HepG2 (cell line): ENCODE measurements around the gene SAE1. TPM values are rescaled to one million over a fixed set of nuclear protein-coding genes. Genes with fewer than 3 reads are reported as not detected.

Experiments used
- ARHGAP35 ChIP-seq: sonication (generic); formaldehyde crosslinking; IDR thresholded peaks from 2 replicates; pipeline ENCODE4 v1.9.0; 2022; ENCODE audit warnings: mild to moderate bottlenecking, inconsistent platforms, moderate library complexity, missing genetic modification reagents, borderline replicate concordance
- BHLHE40 ChIP-seq: IDR thresholded peaks from 2 replicates; pipeline ENCODE4 v1.6.1; 2011; ENCODE audit warnings: low read length, improper control_type of control experiment
- CEBPG ChIP-seq: IDR thresholded peaks from 2 replicates; pipeline ENCODE4 v1.6.1; 2016
- ERF ChIP-seq: IDR thresholded peaks from 2 replicates; pipeline ENCODE4 v1.6.1; 2018; ENCODE audit warnings: missing biosample characterization, missing genetic modification reagents
- FOXP1 ChIP-seq, 2 experiments: fragments of 450-650 bp in 1 of 2; IDR thresholded peaks; 2 replicates each; pipeline ENCODE4 v1.6.1; 2017 to 2018; ENCODE audit warnings: antibody characterized with exemption in 1 of 2
- HMG20A ChIP-seq: IDR thresholded peaks from 2 replicates; pipeline ENCODE4 v1.6.1; 2016; ENCODE audit warnings: borderline replicate concordance
- HMGXB4 ChIP-seq, 2 experiments: sonication (generic) in 1 of 2; formaldehyde crosslinking in 1 of 2; IDR thresholded peaks; 2 replicates each; pipeline versions ENCODE4 v1.4.0 to v1.6.1; 2018 to 2020; ENCODE audit warnings: missing genetic modification reagents in 2 of 2, borderline replicate concordance in 1 of 2, low read depth in 1 of 2, mild to moderate bottlenecking in 1 of 2, missing biosample characterization in 1 of 2
- JARID2 ChIP-seq: sonication (generic); formaldehyde crosslinking; IDR thresholded peaks from 2 replicates; pipeline ENCODE4 v1.8.1; 2023; ENCODE audit warnings: missing genetic modification reagents, inconsistent platforms; ENCODE audit not compliant: insufficient replicate concordance
- POGK ChIP-seq: sonication (generic); formaldehyde crosslinking; conservative IDR thresholded peaks from 2 replicates; pipeline ENCODE4 v1.8.0; 2022; ENCODE audit warnings: mild to moderate bottlenecking, moderate library complexity, missing genetic modification reagents
- SAP130 ChIP-seq: IDR thresholded peaks from 2 replicates; pipeline ENCODE4 v1.6.1; 2016; ENCODE audit warnings: low read depth
- TP53 ChIP-seq: sonication (generic); formaldehyde crosslinking; conservative IDR thresholded peaks from 2 replicates; pipeline ENCODE4 v1.4.0; 2020; ENCODE audit warnings: missing genetic modification reagents
- ZHX1 ChIP-seq: sonication (generic); formaldehyde crosslinking; IDR thresholded peaks from 2 replicates; pipeline ENCODE4 v1.8.1; 2022; ENCODE audit warnings: low read depth, mild to moderate bottlenecking, missing genetic modification reagents
- ZNF17 ChIP-seq: sonication (generic); formaldehyde crosslinking; IDR thresholded peaks from 2 replicates; pipeline ENCODE4 v1.5.0; 2020; ENCODE audit warnings: mild to moderate bottlenecking, missing genetic modification reagents
- ZNF501 ChIP-seq: sonication (generic); formaldehyde crosslinking; IDR thresholded peaks from 2 replicates; pipeline ENCODE4 v1.5.1; 2020; ENCODE audit warnings: mild to moderate bottlenecking, moderate library complexity, missing genetic modification reagents
- ZNF574 ChIP-seq: sonication (generic); formaldehyde crosslinking; IDR thresholded peaks from 2 replicates; pipeline ENCODE4 v1.4.0; 2020; ENCODE audit warnings: missing genetic modification reagents
- ZNF639 ChIP-seq: conservative IDR thresholded peaks from 2 replicates; pipeline ENCODE4 v1.6.1; 2018; ENCODE audit warnings: missing genetic modification reagents
- ZNF740 ChIP-seq: sonication (generic); formaldehyde crosslinking; IDR thresholded peaks from 2 replicates; pipeline ENCODE4 v1.4.0; 2020; ENCODE audit warnings: missing genetic modification reagents
- polyA plus RNA-seq, 8 experiments: library from polyadenylated mRNA; depleted of rRNA in 3 of 8; stranded (reverse) in 7 of 8; unstranded in 1 of 8; fragments of >200 nt; fragmentation: Illumina TruSeq in 4 of 8; extraction: Trizol in 4 of 8; gene quantifications; 2 replicates each; pipeline versions ENCODE4 v1.2.1 to v1.2.3, GENCODE V29; 2011 to 2016; ENCODE audit warnings: low read depth in 4 of 8, missing spikeins in 1 of 8, mixed read lengths in 1 of 8; ENCODE audit not compliant: insufficient read depth in 1 of 8
- total RNA-seq, 5 experiments: library from RNA; depleted of rRNA; stranded (reverse); fragments of >200 nt; fragmentation: Illumina TruSeq; extraction: Trizol; gene quantifications; 2 replicates each; pipeline ENCODE4 v1.2.3, GENCODE V29; 2016; ENCODE audit warnings: low read depth in 1 of 5

The SAE1 gene
- total and polyA plus RNA-seq, 2 of the 13 experiments (the other 11 are each of a cell fraction or from before 2014, with no cell fraction given), result 87.6 to 197 TPM

GRCh38 chr19:47230054-47230920 is 99.7 kb downstream of the SAE1 start (continued):
- no peak for TF ChIP-seq JARID2 (CRISPR knock-in tag)
- TF ChIP-seq CEBPG (CRISPR knock-in tag), result no peak
- peak; percentile 89 for TF ChIP-seq ZNF740
- TF ChIP-seq ZHX1, result no peak
- peak in 1 of 2 experiments; percentile 47; a peak in 2 of 4 replicates for TF ChIP-seq HMGXB4 (CRISPR knock-in tag; IDR thresholded peaks at IDR 0.05; ENCODE audit: borderline replicate concordance in 1 of 2, low read depth in 1 of 2)
- TF ChIP-seq ZNF501 (CRISPR knock-in tag), result peak; percentile 1; the same call in 1 of the 2 replicates
- no peak for TF ChIP-seq ZNF639
- TF ChIP-seq BHLHE40, result 0 out of 2 replicates have a peak, but pooled peaks have one; percentile 30
- TF ChIP-seq SAP130 (CRISPR knock-in tag), result peak; percentile 70
- TF ChIP-seq TP53, result peak; percentile 68; the same call in 1 of the 2 replicates
- TF ChIP-seq POGK (CRISPR knock-in tag), result peak; percentile 67
- TF ChIP-seq ZNF574 (CRISPR knock-in tag), result 0 out of 2 replicates have a peak, but pooled peaks have one; percentile 33
- no peak for TF ChIP-seq FOXP1 (IDR thresholded peaks at IDR 0.05)
- TF ChIP-seq FOXP1 (CRISPR knock-in tag; IDR thresholded peaks at IDR 0.05), result peak; percentile 66
- no peak for TF ChIP-seq HMG20A (CRISPR knock-in tag)
- TF ChIP-seq ZNF17 (CRISPR knock-in tag), result no peak
- 0 out of 2 replicates have a peak, but pooled peaks have one; percentile 46 for TF ChIP-seq ARHGAP35
- 0 out of 2 replicates have a peak, but pooled peaks have one; percentile 13 for TF ChIP-seq ERF (CRISPR knock-in tag)
